A549 (cell line): ENCODE results near the gene GSK3A. TPM values are rescaled to one million over a fixed set of nuclear protein-coding genes. Genes with fewer than 3 reads are reported as not detected.

Source experiments
- ATAC-seq, 2 experiments: fragments of 200-7000 bp in 1 of 2; fragments of >200 bp in 1 of 2; cut with Nextera tagmentation in 1 of 2; cut with Tn5 transposase in 1 of 2; 3 replicates each; pipeline versions ENCODE4 v1.8.0 to v1.9.1; 2018 to 2020; ENCODE audit warnings: mild to moderate bottlenecking in 1 of 2, moderate library complexity in 1 of 2
- CTCF ChIA-PET: fragments of 300-600 bp; sonication (Branson Sonifier 250); formaldehyde crosslinking; extraction: SDS; loops from one replicate; lab custom pipeline; 2021; ENCODE audit warnings: antibody characterized with exemption, inconsistent platforms; lab: Yijun Ruan, JAX
- POLR2A ChIA-PET: fragments of 350-600 bp; formaldehyde crosslinking; extraction: SDS; loops from one replicate; lab custom pipeline; 2021; ENCODE audit warnings: antibody characterized with exemption, inconsistent platforms; lab: Yijun Ruan, JAX
- DNase-seq, 2 experiments: peaks; one replicate each; pipeline versions ENCODE4 v3.0.0 to v3.0.0-alpha.2; 2011 to 2016; ENCODE audit warnings: low read depth in 1 of 2, low spot score in 1 of 2
- FAIRE-seq: peaks from 2 replicates; lab custom pipeline; 2011; peaks lifted over from hg19 to GRCh38; lab: Jason Lieb, UNC
- H3K27ac ChIP-seq, 2 experiments: fragments of >200 bp; sonication (Bioruptor Twin); formaldehyde crosslinking; 3 replicates each; pipeline ENCODE4 v1.5.1; 2016 to 2017
- H3K4me1 ChIP-seq: fragments of >200 bp; sonication (Bioruptor Twin); formaldehyde crosslinking; 3 replicates; pipeline ENCODE4 v1.6.1; 2016
- H3K4me2 ChIP-seq: fragments of >200 bp; sonication (Bioruptor Twin); formaldehyde crosslinking; 3 replicates; pipeline ENCODE4 v1.6.1; 2016
- H3K4me3 ChIP-seq: fragments of >200 bp; sonication (Bioruptor Twin); formaldehyde crosslinking; 3 replicates; pipeline ENCODE4 v1.5.1; 2016
- H3K9me3 ChIP-seq: fragments of >200 bp; sonication (Bioruptor Twin); formaldehyde crosslinking; 3 replicates; pipeline ENCODE4 v1.6.1; 2016
- BCL3 ChIP-seq: fragments of >200 bp; sonication (Bioruptor Twin); formaldehyde crosslinking; IDR thresholded peaks from 3 replicates; pipeline ENCODE4 v1.6.1; 2016
- CBX8 ChIP-seq: fragments of 200-600 bp; sonication (generic); IDR thresholded peaks from 2 replicates; pipeline ENCODE4 v1.6.1; 2016
- CEBPB ChIP-seq, 2 experiments: fragments of >200 bp in 1 of 2; sonication (Bioruptor Twin) in 1 of 2; formaldehyde crosslinking in 1 of 2; IDR thresholded peaks; 2 replicates each; pipeline ENCODE4 v1.6.1; 2012 to 2016
- E2F6 ChIP-seq: IDR thresholded peaks from 2 replicates; pipeline ENCODE4 v1.6.1; 2012; ENCODE audit warnings: low read depth, borderline replicate concordance
- FOSL2 ChIP-seq, 2 experiments: fragments of 450-650 bp in 1 of 2; fragments of >200 bp in 1 of 2; sonication (Bioruptor Twin) in 1 of 2; formaldehyde crosslinking; IDR thresholded peaks; 2 replicates each; pipeline versions ENCODE4 v1.5.0 to v1.6.1; 2016 to 2020; ENCODE audit warnings: mild to moderate bottlenecking in 1 of 2, moderate library complexity in 1 of 2
- FOXS1 ChIP-seq: fragments of 250-450 bp; sonication (Bioruptor Pico); IDR thresholded peaks from 2 replicates; pipeline ENCODE4 v1.5.0; 2020; ENCODE audit warnings: mild to moderate bottlenecking, moderate library complexity
- HEYL ChIP-seq: fragments of 250-450 bp; sonication (Bioruptor Pico); IDR thresholded peaks from 2 replicates; pipeline ENCODE4 v1.8.0; 2021; ENCODE audit warnings: mild to moderate bottlenecking, moderate library complexity
- HMGXB4 ChIP-seq: fragments of 250-450 bp; sonication (Bioruptor Pico); IDR thresholded peaks from 2 replicates; pipeline ENCODE4 v1.5.0; 2021; ENCODE audit warnings: mild to moderate bottlenecking, moderate library complexity, borderline replicate concordance
- JUN ChIP-seq, 2 experiments: fragments of >200 bp; sonication (Bioruptor Twin); formaldehyde crosslinking; IDR thresholded peaks; 2 replicates in 1 of 2; 3 replicates in 1 of 2; pipeline ENCODE4 v1.6.1; 2016 to 2017
- KDM5A ChIP-seq: fragments of 200-600 bp; sonication (generic); IDR thresholded peaks from 2 replicates; pipeline ENCODE4 v1.6.1; 2016; ENCODE audit warnings: antibody characterized with exemption, mild to moderate bottlenecking
- MAX ChIP-seq: IDR thresholded peaks from 2 replicates; pipeline ENCODE4 v1.6.1; 2012
- MYC ChIP-seq: IDR thresholded peaks from 2 replicates; pipeline ENCODE4 v1.6.1; 2012; ENCODE audit warnings: mild to moderate bottlenecking, inconsistent platforms, low read length, improper control_type of control experiment, borderline replicate concordance
- NFE2L2 ChIP-seq: fragments of 150-350 bp; conservative IDR thresholded peaks from 2 replicates; pipeline ENCODE4 v1.6.1; 2014; ENCODE audit warnings: low read length
- NPAS2 ChIP-seq: fragments of 250-450 bp; sonication (Bioruptor Pico); IDR thresholded peaks from 2 replicates; pipeline ENCODE4 v1.8.0; 2022; ENCODE audit warnings: mild to moderate bottlenecking, moderate library complexity, borderline replicate concordance
- POLR2A ChIP-seq: IDR thresholded peaks from 2 replicates; pipeline ENCODE4 v1.6.1; 2012; ENCODE audit warnings: mild to moderate bottlenecking, low read length
- POLR2AphosphoS2 ChIP-seq: conservative IDR thresholded peaks from 2 replicates; pipeline ENCODE4 v1.6.1; 2012; ENCODE audit warnings: low read length, improper control_type of control experiment, inconsistent platforms
- RARB ChIP-seq: fragments of 250-450 bp; sonication (Bioruptor Pico); IDR thresholded peaks from 2 replicates; pipeline ENCODE4 v1.8.0; 2021; ENCODE audit warnings: mild to moderate bottlenecking, moderate library complexity
- RFX5 ChIP-seq: fragments of 450-650 bp; IDR thresholded peaks from 2 replicates; pipeline ENCODE4 v1.7.1; 2014; ENCODE audit warnings: antibody characterized with exemption, mild to moderate bottlenecking, moderate library complexity
- SREBF2 ChIP-seq: fragments of 450-650 bp; IDR thresholded peaks from 2 replicates; pipeline ENCODE4 v1.6.1; 2014; ENCODE audit warnings: mild to moderate bottlenecking, moderate library complexity
- TFCP2L1 ChIP-seq: fragments of 250-450 bp; sonication (Bioruptor Pico); IDR thresholded peaks from 2 replicates; pipeline ENCODE4 v1.5.0; 2021; ENCODE audit warnings: mild to moderate bottlenecking
- TP53 ChIP-seq: fragments of 250-450 bp; sonication (Bioruptor Pico); IDR thresholded peaks from 2 replicates; pipeline ENCODE4 v1.5.0; 2021; ENCODE audit warnings: mild to moderate bottlenecking, moderate library complexity
- ZC3H11A ChIP-seq: fragments of 450-650 bp; IDR thresholded peaks from 2 replicates; pipeline ENCODE4 v1.6.1; 2014; ENCODE audit warnings: antibody characterized with exemption, mild to moderate bottlenecking
- ZSCAN20 ChIP-seq: fragments of 250-450 bp; sonication (Bioruptor Pico); IDR thresholded peaks from 2 replicates; pipeline ENCODE4 v1.8.0; 2022; ENCODE audit warnings: mild to moderate bottlenecking, moderate library complexity
- WGBS: methylation state at CpG from one replicate; pipeline ENCODE4 v1.1.6; 2017; ENCODE audit errors: missing lambda C conversion rate; 5-methylcytosine and 5-hydroxymethylcytosine counted together
- polyA plus RNA-seq, 4 experiments: library from polyadenylated mRNA; depleted of rRNA in 3 of 4; stranded (reverse); fragments of >200 nt; fragmentation: RNase III in 1 of 4; extraction: RNeasy Plus Mini Kit Qiagen cat#74134 plus additional on column Dnase treatment in 1 of 4; gene quantifications; 2 replicates in 3 of 4; 3 replicates in 1 of 4; pipeline ENCODE4 v1.2.3, GENCODE V29; 2011 to 2017
- TF ChIP-seq, protein P1 (sequence below): fragments of >200 bp; sonication (Bioruptor Twin); formaldehyde crosslinking; IDR thresholded peaks from 3 replicates; pipeline ENCODE4 v1.5.1; 2016
- TF ChIP-seq, protein P2 (sequence below): fragments of 150-350 bp; IDR thresholded peaks from 2 replicates; pipeline ENCODE4 v1.6.1; 2014; ENCODE audit warnings: low read depth, mild to moderate bottlenecking, low read length
- TF ChIP-seq, protein P3 (sequence below): fragments of 450-650 bp; IDR thresholded peaks from 2 replicates; pipeline ENCODE4 v1.6.1; 2014; ENCODE audit warnings: antibody characterized with exemption
- TF ChIP-seq, protein P4 (sequence below): fragments of >200 bp; sonication (Bioruptor Twin); formaldehyde crosslinking; IDR thresholded peaks from 2 replicates; pipeline ENCODE4 v1.6.1; 2016

Gene GSK3A
- polyA plus RNA-seq, 2 of the 4 experiments (the other 2 are of a cell fraction), result 55.2 to 85.1 TPM

GRCh38 chr19:42280815-42281145, 38.4 kb upstream of the GSK3A start (continued):
- TF ChIP-seq HMGXB4 (no peak), FOSL2 (IDR thresholded peaks at IDR 0.05) (no peak), FOSL2 (CRISPR knock-in tag; IDR thresholded peaks at IDR 0.05) (no peak), NPAS2 (CRISPR knock-in tag) (no peak)
- TF ChIP-seq, all 56 proteins: peak for 0

- Histone ChIP-seq H3K4me1 (peaks cover 55% of the 10 kb centered on the region), H3K9me3 (no peaks in the 10 kb centered on the region), H3K4me2 (peak overlapping the region; percentile 100), H3K4me3 (peak overlapping the region; percentile 77), H3K27ac (peak overlapping the region; percentile 94 to 98)
- FAIRE-seq, result peak; percentile 98
- ATAC-seq, result peak; percentile 46 to 84
- 1% methylated on average over 71 of the region's 89 CpGs for WGBS
- ChIA-PET POLR2A (interaction anchor here (0.6 to 5.6 kb wide), 6 partner anchors 10 to 166 kb away, joined by 3 to 56 read pairs (median 10); partner anchors contain the start of genes CIC, ERF and GSK3A), CTCF (interaction anchor here (0.6 to 14.6 kb wide), 35 partner anchors 8 to 1544 kb away, joined by 3 to 373 read pairs (median 4); partner anchors contain the start of genes CIC, ERF, GSK3A and PAFAH1B3)
- DNase-seq, result peak; percentile 96 to 100
- TF ChIP-seq BCL3 (peak; percentile 83), NFE2L2 (no peak), RFX5 (peak; percentile 86), ZC3H11A (no peak), SREBF2 (no peak), RARB (CRISPR knock-in tag) (peak; percentile 81), POLR2AphosphoS2 (no peak), TFCP2L1 (CRISPR knock-in tag) (peak; percentile 90), MYC (peak; percentile 38; the same call in 1 of the 2 replicates), JUN (IDR thresholded peaks at IDR 0.05) (peak; percentile 45 to 91; a peak in 3 of 5 replicates), CEBPB (IDR thresholded peaks at IDR 0.05) (no peak; a peak in 1 of 4 replicates), E2F6 (peak; percentile 94), ZSCAN20 (CRISPR knock-in tag) (no peak), FOXS1 (CRISPR knock-in tag) (no peak; the same call in 1 of the 2 replicates), NPAS2 (CRISPR knock-in tag) (no peak), HEYL (no peak), POLR2A (peak; percentile 60), CBX8 (no peak), TP53 (CRISPR knock-in tag) (peak; percentile 87; the same call in 1 of the 2 replicates), MAX (peak; percentile 95), KDM5A (peak; percentile 4; the same call in 1 of the 2 replicates)
- TF ChIP-seq, protein P1, sequence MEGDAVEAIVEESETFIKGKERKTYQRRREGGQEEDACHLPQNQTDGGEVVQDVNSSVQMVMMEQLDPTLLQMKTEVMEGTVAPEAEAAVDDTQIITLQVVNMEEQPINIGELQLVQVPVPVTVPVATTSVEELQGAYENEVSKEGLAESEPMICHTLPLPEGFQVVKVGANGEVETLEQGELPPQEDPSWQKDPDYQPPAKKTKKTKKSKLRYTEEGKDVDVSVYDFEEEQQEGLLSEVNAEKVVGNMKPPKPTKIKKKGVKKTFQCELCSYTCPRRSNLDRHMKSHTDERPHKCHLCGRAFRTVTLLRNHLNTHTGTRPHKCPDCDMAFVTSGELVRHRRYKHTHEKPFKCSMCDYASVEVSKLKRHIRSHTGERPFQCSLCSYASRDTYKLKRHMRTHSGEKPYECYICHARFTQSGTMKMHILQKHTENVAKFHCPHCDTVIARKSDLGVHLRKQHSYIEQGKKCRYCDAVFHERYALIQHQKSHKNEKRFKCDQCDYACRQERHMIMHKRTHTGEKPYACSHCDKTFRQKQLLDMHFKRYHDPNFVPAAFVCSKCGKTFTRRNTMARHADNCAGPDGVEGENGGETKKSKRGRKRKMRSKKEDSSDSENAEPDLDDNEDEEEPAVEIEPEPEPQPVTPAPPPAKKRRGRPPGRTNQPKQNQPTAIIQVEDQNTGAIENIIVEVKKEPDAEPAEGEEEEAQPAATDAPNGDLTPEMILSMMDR, result peak; percentile 90
- TF ChIP-seq, protein P2, sequence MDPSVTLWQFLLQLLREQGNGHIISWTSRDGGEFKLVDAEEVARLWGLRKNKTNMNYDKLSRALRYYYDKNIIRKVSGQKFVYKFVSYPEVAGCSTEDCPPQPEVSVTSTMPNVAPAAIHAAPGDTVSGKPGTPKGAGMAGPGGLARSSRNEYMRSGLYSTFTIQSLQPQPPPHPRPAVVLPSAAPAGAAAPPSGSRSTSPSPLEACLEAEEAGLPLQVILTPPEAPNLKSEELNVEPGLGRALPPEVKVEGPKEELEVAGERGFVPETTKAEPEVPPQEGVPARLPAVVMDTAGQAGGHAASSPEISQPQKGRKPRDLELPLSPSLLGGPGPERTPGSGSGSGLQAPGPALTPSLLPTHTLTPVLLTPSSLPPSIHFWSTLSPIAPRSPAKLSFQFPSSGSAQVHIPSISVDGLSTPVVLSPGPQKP, result no peak
- TF ChIP-seq, protein P3, sequence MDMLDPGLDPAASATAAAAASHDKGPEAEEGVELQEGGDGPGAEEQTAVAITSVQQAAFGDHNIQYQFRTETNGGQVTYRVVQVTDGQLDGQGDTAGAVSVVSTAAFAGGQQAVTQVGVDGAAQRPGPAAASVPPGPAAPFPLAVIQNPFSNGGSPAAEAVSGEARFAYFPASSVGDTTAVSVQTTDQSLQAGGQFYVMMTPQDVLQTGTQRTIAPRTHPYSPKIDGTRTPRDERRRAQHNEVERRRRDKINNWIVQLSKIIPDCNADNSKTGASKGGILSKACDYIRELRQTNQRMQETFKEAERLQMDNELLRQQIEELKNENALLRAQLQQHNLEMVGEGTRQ, result no peak; the same call in 1 of the 2 replicates
- TF ChIP-seq, protein P4, sequence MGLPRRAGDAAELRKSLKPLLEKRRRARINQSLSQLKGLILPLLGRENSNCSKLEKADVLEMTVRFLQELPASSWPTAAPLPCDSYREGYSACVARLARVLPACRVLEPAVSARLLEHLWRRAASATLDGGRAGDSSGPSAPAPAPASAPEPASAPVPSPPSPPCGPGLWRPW, result no peak
These were observed 37.8 kb upstream of the GSK3A start for GRCh38 chr19:42279902-42280814.
